RWPE1 (cell line): Measurements from ENCODE around the gene XXYLT1.

Experiments used
- CTCF ChIA-PET: fragments of 350-600 bp; sonication (Branson Sonifier 250); formaldehyde crosslinking; extraction: SDS; loops from one replicate; lab custom pipeline; 2021; lab: Yijun Ruan, JAX
- POLR2A ChIA-PET: fragments of 400-600 bp; formaldehyde crosslinking; extraction: SDS; loops from one replicate; lab custom pipeline; 2020; ENCODE audit warnings: antibody characterized with exemption; ENCODE audit not compliant: low non-redundant PET; lab: Yijun Ruan, JAX
- DNase-seq: peaks from one replicate; pipeline ENCODE4 v3.0.0; 2012; ENCODE audit warnings: low spot score
- H3K27ac ChIP-seq: fragments of 450-650 bp; 2 replicates; pipeline ENCODE4 v1.5.1; 2017
- TF ChIP-seq, protein P1 (sequence below): fragments of 450-650 bp; conservative IDR thresholded peaks from 2 replicates; pipeline ENCODE4 v1.5.1; 2017; ENCODE audit warnings: low read depth, mild to moderate bottlenecking

XXYLT1 gene

DNA sequence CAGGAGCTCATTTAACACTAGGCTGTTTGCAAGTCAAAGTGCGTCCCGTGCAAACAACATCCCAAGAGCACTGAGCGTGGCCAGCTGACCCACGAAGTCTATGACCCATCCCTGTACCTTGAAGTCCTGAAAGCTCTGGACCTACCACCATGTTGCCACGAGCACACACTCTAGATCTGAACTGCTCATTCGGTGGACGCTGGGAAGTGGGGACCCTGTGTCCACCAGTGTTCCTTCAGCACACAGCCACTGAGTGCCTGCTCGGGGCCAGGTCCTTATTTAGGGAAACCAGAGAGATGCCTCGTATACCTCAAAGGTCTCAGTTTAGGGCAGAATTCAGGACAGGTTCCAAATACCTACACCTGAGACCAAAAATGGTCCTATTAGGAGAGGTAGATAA lies 236.9 kb downstream of the XXYLT1 start:
- CTCF ChIA-PET: interaction anchor here (1.1 kb wide), 1 partner anchor 352 kb away, joined by 4 read pairs; no protein-coding TSS in a partner anchor
- POLR2A ChIA-PET: no interaction called here
- TF ChIP-seq, protein P1, sequence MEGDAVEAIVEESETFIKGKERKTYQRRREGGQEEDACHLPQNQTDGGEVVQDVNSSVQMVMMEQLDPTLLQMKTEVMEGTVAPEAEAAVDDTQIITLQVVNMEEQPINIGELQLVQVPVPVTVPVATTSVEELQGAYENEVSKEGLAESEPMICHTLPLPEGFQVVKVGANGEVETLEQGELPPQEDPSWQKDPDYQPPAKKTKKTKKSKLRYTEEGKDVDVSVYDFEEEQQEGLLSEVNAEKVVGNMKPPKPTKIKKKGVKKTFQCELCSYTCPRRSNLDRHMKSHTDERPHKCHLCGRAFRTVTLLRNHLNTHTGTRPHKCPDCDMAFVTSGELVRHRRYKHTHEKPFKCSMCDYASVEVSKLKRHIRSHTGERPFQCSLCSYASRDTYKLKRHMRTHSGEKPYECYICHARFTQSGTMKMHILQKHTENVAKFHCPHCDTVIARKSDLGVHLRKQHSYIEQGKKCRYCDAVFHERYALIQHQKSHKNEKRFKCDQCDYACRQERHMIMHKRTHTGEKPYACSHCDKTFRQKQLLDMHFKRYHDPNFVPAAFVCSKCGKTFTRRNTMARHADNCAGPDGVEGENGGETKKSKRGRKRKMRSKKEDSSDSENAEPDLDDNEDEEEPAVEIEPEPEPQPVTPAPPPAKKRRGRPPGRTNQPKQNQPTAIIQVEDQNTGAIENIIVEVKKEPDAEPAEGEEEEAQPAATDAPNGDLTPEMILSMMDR: no peak
- DNase-seq: no peak
- peak overlapping the region; percentile 35 for H3K27ac ChIP-seq

DNA sequence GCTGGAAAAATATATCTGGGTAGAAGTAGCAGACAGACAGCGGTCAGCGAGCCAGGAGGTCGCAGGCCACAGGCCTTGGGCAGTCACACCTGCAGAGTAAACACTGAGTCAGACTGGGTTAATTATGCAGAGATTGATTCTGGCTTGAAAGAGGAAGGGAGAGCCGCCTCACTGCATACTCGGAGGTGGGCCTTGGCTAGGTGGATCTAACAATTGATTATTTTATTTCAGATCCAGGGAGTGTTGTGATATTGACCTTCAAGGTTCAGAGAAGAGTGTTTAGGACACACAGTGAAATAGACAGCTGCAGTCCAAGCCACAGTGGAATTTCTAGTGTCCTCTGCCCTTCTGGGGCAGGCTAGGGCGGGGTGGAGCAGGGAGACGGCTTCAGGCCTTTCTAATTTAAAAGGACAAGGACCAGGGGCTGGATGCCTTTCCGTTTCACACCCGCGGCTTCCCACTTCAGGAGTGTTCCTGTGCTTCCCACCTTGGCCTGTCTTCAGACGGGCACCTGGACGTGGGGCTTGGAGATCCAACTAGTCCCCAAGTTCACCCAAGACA lies 237.3 kb downstream of the XXYLT1 start:
- H3K27ac ChIP-seq: peak overlapping the region; percentile 35
- ChIA-PET CTCF (interaction anchor here (0.6 kb wide), 1 partner anchor 164 kb away, joined by 3 read pairs; no protein-coding TSS in a partner anchor), POLR2A (no interaction called here)
- peak; percentile 38 for DNase-seq
- TF ChIP-seq, protein P1: no peak

DNA sequence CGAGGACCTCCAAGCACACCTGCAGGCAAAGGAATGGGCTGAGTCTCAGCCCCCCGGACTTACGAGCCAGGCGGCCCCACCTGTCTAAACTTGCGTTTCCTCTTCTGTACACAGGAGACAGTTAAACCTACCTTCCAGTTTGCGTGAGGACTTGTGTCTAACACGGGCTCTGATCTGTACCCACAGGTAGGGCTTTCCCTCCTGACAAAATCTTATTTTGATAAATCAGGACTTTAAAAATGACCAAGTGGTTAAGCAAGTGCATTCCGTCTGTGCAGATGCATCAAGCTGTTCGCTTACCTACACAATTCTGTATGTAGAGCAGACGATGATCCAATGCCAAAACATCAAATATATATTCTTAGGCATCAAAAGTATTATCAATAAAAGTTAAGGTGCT lies 238.0 kb downstream of the XXYLT1 start:
- H3K27ac ChIP-seq: no peak overlapping the region
- DNase-seq: no peak
- ChIA-PET CTCF (interaction anchor here (0.6 to 2.3 kb wide), 2 partner anchors 163 to 350 kb away, joined by 3 to 9 read pairs; no protein-coding TSS in a partner anchor), POLR2A (no interaction called here)
- TF ChIP-seq, protein P1: no peak

GRCh38 chr3:195032106-195032759 lies 238.7 kb downstream of the XXYLT1 start:
- CTCF ChIA-PET: interaction anchor here (2.3 kb wide), 1 partner anchor 350 kb away, joined by 9 read pairs; no protein-coding TSS in a partner anchor
- no peak for DNase-seq
- peak overlapping the region; percentile 94 for H3K27ac ChIP-seq
- POLR2A ChIA-PET: no interaction called here
- TF ChIP-seq, protein P1: no peak

DNA sequence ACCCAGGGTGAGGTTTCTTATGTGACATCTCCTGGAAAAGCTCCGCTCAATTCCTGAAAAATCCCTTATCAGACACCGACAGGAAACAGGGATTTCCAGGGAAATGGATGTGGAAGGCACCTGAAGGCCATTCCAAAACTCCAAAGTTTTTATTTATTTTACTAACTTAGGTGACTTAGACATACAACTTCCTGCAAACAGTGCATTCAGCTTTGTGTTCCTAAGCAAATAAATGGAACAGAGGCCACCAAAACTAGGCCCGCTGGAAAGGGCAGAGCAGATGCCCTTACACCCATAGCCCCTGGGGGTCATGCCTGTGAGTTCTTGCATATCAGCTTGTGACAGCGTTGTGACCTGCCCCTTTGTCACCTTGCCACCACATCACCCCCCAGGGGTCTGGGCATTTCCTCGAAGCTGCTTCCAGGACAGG lies 239.4 kb downstream of the XXYLT1 start:
- ChIA-PET POLR2A (interaction anchor here (0.6 kb wide), 1 partner anchor 29 kb away, joined by 4 read pairs; no protein-coding TSS in a partner anchor), CTCF (interaction anchor here (0.5 to 2.3 kb wide), 3 partner anchors 68 to 627 kb away, joined by 3 to 9 read pairs (median 3); no protein-coding TSS in a partner anchor)
- TF ChIP-seq, protein P1: no peak

GRCh38 chr3:195030791-195031321 lies 240.1 kb downstream of the XXYLT1 start:
- H3K27ac ChIP-seq: peak overlapping the region; percentile 94
- TF ChIP-seq, protein P1: no peak
- ChIA-PET CTCF (interaction anchor here (0.9 to 2.3 kb wide), 2 partner anchors 67 to 348 kb away, joined by 3 to 9 read pairs; no protein-coding TSS in a partner anchor), POLR2A (no interaction called here)
- peak; percentile 87 for DNase-seq

More for the DNA sequence above, 239.4 kb downstream of the XXYLT1 start:
- peak overlapping the region; percentile 94 for H3K27ac ChIP-seq
- no peak for DNase-seq
